ENCODE results near the gene TRIM7. TPM values are rescaled to one million over a fixed set of nuclear protein-coding genes. Genes with fewer than 3 reads are reported as not detected.

Gene TRIM7
- total and polyA plus RNA-seq, 8 donors = 1.9 to 11.1 (median 3.1) TPM

DNA sequence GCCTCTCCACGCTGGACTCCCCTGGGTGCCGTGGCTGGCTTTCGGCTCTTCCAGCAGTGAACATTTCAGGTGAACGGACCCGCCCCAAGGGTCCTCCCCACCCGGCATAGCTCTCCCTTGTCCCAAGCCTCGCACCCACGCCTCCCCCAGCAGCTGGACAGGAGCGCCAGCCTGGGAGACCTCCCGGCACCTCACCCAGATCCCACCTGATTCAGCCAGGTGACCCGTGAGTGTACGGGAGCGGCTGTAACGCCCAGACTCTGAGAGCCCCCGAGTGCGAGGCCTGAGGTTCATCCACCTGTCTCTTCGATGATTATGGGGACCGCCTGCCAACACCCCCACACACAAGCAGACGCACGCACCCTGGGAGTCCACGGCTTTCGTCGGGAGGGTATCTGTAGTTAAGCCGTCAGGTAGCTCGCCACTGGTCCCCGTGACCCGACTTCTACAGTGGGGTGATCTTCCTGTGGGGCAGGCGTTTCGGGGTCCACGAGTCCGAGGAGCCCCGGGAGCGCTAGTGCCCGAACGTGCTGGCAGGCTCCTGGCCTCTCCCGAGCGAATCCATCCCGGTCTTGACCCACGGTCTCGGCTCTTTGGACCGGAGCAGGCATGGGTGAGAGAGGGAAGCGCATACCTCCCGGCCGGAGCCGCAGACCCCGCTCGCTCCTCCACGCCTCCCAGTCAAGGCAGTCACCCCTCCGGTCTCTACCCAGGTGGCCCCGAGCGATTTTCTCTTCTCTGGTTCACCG, 14.9 kb downstream of the TRIM7 start:
- DNase-seq (peak in 5 of 6 donors; percentile 35 to 72 (median 56)), ATAC-seq (peak in 3 of 4 donors; percentile 1 to 13 (median 4)), FAIRE-seq (no peak)
- TF ChIP-seq, protein P1, sequence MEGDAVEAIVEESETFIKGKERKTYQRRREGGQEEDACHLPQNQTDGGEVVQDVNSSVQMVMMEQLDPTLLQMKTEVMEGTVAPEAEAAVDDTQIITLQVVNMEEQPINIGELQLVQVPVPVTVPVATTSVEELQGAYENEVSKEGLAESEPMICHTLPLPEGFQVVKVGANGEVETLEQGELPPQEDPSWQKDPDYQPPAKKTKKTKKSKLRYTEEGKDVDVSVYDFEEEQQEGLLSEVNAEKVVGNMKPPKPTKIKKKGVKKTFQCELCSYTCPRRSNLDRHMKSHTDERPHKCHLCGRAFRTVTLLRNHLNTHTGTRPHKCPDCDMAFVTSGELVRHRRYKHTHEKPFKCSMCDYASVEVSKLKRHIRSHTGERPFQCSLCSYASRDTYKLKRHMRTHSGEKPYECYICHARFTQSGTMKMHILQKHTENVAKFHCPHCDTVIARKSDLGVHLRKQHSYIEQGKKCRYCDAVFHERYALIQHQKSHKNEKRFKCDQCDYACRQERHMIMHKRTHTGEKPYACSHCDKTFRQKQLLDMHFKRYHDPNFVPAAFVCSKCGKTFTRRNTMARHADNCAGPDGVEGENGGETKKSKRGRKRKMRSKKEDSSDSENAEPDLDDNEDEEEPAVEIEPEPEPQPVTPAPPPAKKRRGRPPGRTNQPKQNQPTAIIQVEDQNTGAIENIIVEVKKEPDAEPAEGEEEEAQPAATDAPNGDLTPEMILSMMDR (IDR thresholded peaks at IDR 0.05) = no peak
- 0 to 1% methylated on average over 52 of the region's 52 CpGs for WGBS, 2 donors
- H3K4me3 ChIP-seq = peak overlapping the region; percentile 56 to 85 (median 77)
- intact Hi-C loops (cut with DNase I) = no loop called here
- H3K36me3 ChIP-seq = no peaks in the 10 kb centered on the region
- no peaks in the 10 kb centered on the region for H3K27me3 ChIP-seq
- H3K9me3 ChIP-seq = no peaks in the 10 kb centered on the region
- H3K27ac ChIP-seq = peak overlapping the region in 3 of 4 donors; percentile 29 to 91 (median 88)
- peaks cover 3 to 7% (median 7%) of the 10 kb centered on the region in 3 donors for H3K4me1 ChIP-seq

DNA sequence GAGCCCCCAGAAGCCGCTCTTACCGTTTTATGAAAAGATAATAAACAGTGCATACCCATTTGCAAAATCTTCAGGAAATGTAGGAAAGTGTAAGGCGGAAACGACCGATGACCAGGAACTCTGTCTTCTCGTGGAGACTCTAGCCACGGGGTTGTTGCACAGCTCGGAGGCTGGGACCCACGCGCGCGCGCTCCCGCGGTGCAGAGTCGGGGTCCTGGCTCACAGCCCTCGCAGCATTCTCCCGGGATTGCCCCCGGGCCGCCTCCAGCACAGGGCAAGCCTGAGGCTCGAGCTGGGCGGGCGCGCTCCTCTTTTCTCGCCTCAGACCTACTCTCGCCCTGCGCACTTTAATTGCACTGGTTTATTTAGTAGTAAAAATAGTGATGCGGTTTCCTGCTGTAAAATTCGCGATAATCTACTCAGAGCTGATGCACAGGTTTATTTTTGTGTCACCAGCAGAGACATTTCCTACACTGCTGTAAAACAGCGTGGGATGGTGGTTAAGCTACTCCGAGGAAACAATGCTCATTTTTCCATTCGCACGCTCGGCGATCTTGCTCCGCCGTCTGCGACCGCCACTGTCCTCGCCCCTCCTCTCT, 15.5 kb downstream of the TRIM7 start:
- peak in 3 of 6 donors; percentile 49 to 70 (median 57) for DNase-seq
- WGBS, 2 donors = 0 to 1% methylated on average over 41 of the region's 41 CpGs

DNA sequence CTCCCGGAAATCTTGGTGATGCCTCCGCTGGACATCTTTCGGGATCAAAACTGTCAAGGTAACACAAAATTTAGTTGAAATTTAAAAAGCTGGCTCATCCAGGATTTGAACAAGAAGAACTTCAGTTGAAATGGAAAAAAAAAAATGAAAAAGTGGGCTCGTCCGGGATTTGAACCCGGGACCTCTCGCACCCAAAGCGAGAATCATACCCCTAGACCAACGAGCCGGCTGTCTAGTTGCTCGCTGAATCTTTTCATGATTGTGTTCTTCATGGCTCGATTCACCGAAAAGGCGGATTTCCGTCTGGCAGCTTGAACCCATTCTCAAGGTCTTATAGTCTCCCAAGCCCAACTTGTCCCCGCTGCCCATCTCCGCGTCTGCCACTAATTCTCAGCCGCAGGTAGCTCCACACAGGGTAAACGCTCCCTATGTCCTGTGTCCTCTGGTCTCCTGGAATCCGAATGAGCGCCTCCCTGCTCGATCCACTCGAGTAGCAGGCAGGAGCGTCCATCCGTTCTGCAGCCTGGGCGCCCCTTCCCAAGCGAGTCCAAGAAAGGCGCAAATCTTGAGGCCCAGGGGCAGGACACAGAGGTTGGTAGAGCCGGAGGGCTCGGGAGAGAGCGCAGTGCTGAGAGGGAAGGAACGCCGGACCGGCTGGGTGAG, 16.2 kb downstream of the TRIM7 start:
- no peaks in the 10 kb centered on the region for H3K27me3 ChIP-seq
- WGBS, 2 donors = 0 to 1% methylated on average over 35 of the region's 35 CpGs
- peak in 5 of 6 donors; percentile 61 to 90 (median 80) for DNase-seq
- peak overlapping the region; percentile 56 to 85 (median 77) for H3K4me3 ChIP-seq
- ATAC-seq = peak; percentile 26 to 48 (median 32)
- TF ChIP-seq, protein P1 (IDR thresholded peaks at IDR 0.05) = no peak
- no peaks in the 10 kb centered on the region for H3K9me3 ChIP-seq
- no peaks in the 10 kb centered on the region for H3K36me3 ChIP-seq
- no peak for FAIRE-seq
- H3K4me1 ChIP-seq = peaks cover 3 to 12% (median 7%) of the 10 kb centered on the region in 3 donors
- intact Hi-C loops (cut with DNase I) = no loop called here
- peak overlapping the region in 3 of 4 donors; percentile 23 to 80 (median 72) for H3K27ac ChIP-seq

More for the DNA sequence above, 15.5 kb downstream of the TRIM7 start:
- TF ChIP-seq, protein P1 (IDR thresholded peaks at IDR 0.05) = no peak
- peaks cover 3 to 8% (median 7%) of the 10 kb centered on the region in 3 donors for H3K4me1 ChIP-seq
- intact Hi-C loops (cut with DNase I) = no loop called here
- H3K9me3 ChIP-seq = no peaks in the 10 kb centered on the region
- FAIRE-seq (no peak), ATAC-seq (peak in 2 of 4 donors; percentile 1 to 5)
- no peaks in the 10 kb centered on the region for H3K36me3 ChIP-seq
- H3K4me3 ChIP-seq = peak overlapping the region; percentile 56 to 85 (median 77)
- H3K27me3 ChIP-seq = no peaks in the 10 kb centered on the region
- H3K27ac ChIP-seq = peak overlapping the region in 1 of 4 donors; percentile 88

DNA sequence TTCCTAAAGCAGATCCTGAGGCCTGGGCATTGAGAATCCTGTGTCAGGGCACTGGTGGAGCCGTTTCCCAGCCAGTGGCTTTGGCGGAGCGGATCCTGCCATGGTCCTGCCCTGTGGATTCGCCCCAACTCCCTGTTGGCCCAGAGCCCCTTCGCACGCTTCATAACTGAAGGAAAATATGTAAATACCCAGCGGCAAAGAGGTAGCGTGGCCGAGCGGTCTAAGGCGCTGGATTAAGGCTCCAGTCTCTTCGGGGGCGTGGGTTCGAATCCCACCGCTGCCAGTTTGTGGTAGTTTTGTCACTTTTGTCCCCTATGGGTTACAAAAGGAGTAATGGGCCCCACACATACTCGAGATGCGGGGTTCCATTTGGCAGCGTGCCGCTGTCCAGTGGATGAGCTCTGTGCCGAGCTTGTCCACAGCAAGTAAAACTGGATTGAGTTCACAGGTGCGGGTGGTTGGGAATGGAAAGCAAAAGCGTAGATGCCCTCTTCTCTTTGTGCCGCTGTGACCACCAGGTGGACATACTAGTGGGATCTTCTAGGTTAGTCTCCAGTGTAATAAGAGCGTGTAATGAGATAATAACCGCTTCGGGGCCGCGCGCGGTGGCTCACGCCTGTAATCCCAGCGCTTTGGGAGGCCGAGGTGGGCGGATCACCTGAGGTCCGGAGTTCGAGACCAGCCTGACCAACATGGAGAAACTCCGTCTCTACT, 17.3 kb downstream of the TRIM7 start:
- no peak for FAIRE-seq
- peak; percentile 10 to 39 (median 22) for ATAC-seq

More for the DNA sequence above, 17.3 kb downstream of the TRIM7 start:
- no peaks in the 10 kb centered on the region for H3K36me3 ChIP-seq
- H3K4me3 ChIP-seq = peak overlapping the region in 2 of 4 donors; percentile 69 to 85
- intact Hi-C loops (cut with DNase I) = no loop called here
- peaks cover 3 to 12% (median 4%) of the 10 kb centered on the region in 3 donors for H3K4me1 ChIP-seq
- no peaks in the 10 kb centered on the region for H3K9me3 ChIP-seq
- DNase-seq = peak; percentile 69 to 90 (median 82)
- TF ChIP-seq, protein P1 (IDR thresholded peaks at IDR 0.05) = no peak
- no peaks in the 10 kb centered on the region for H3K27me3 ChIP-seq
- H3K27ac ChIP-seq = peak overlapping the region in 3 of 4 donors; percentile 10 to 80 (median 72)
- WGBS, 2 donors = 1 to 4% methylated on average over 37 of the region's 37 CpGs
